ENCODE data around the gene ZNF253. TPM values are rescaled to one million over a fixed set of nuclear protein-coding genes. Genes with fewer than 3 reads are reported as not detected.
"Not testable (repeated sequence)": the region's sequence is repeated elsewhere in the genome, so short reads cannot be mapped to it uniquely, and the experiment has no call there.

ZNF253 gene
- total and polyA plus RNA-seq, 2 of the 13 experiments (the other 11 are each of a cell fraction or from before 2014, with no cell fraction given) = 3.5 to 10.6 TPM

DNA sequence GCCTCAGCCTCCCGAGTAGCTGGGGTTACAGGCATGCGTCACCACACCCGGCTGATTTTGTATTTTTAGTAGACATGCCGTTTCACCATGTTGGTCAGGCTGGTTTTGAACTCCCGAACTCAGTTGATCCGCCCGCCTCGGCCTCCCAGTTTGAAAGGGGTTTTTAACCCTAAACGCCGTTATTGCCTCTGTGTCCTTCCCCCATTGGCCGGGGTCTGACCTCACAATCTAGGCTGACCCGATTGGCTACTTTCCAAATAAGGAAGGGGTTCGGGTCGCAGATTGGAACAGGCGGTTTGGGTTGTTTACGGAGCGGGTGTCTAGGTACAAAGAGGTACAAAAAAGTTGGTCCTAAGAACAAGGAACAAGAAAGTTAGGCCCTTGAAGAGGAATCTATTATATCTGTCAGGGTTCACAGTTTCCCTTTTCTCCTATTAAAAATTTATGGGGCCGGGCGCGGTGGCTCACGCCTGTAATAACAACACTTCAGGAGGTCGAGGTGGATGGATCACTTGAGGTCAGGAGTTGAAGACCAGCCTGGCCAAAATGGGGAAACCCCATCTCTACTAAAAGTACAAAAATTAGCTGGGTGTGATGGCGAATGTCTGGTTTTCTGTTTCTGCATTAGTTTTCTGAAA is 1.0 kb downstream of the ZNF253 start (continued):
- TF ChIP-seq JUNB (CRISPR knock-in tag; IDR thresholded peaks at IDR 0.05; ENCODE audit: borderline replicate concordance) (0 out of 2 replicates have a peak, but pooled peaks have one; percentile 3), FOSL2 (CRISPR knock-in tag; IDR thresholded peaks at IDR 0.05) (0 out of 2 replicates have a peak, but pooled peaks have one; percentile 5), ZNF749 (CRISPR knock-in tag; IDR thresholded peaks at IDR 0.05; ENCODE audit: borderline replicate concordance) (no peak), NFE2L2 (IDR thresholded peaks at IDR 0.05; ENCODE audit: low read length) (no peak), HDAC1 (CRISPR knock-in tag; IDR thresholded peaks at IDR 0.05) (peak; percentile 18), POGZ (CRISPR knock-in tag; IDR thresholded peaks at IDR 0.05) (peak; percentile 75; the same call in 1 of the 2 replicates), POLR2A (IDR thresholded peaks at IDR 0.05; ENCODE audit: insufficient read depth in 1 of 2, low read depth in 2 of 2, low read length in 2 of 2) (0 out of 4 replicates have a peak, but pooled peaks of 1 of the 2 experiments have one; percentile 28), RBFOX2 (IDR thresholded peaks at IDR 0.05; ENCODE audit: low read depth, low read length) (0 out of 2 replicates have a peak, but pooled peaks have one; percentile 6), KDM3A (CRISPR knock-in tag; IDR thresholded peaks at IDR 0.05; ENCODE audit: low read depth) (no peak), ELF1 (CRISPR knock-in tag; IDR thresholded peaks at IDR 0.05) (0 out of 2 replicates have a peak, but pooled peaks have one; percentile 22), ZMYM2 (CRISPR knock-in tag; IDR thresholded peaks at IDR 0.05) (peak; percentile 35; the same call in 1 of the 2 replicates), SRF (IDR thresholded peaks at IDR 0.05; ENCODE audit: low read depth, low read length) (peak; percentile 81; the same call in 1 of the 2 replicates)
- TF ChIP-seq, protein P1, sequence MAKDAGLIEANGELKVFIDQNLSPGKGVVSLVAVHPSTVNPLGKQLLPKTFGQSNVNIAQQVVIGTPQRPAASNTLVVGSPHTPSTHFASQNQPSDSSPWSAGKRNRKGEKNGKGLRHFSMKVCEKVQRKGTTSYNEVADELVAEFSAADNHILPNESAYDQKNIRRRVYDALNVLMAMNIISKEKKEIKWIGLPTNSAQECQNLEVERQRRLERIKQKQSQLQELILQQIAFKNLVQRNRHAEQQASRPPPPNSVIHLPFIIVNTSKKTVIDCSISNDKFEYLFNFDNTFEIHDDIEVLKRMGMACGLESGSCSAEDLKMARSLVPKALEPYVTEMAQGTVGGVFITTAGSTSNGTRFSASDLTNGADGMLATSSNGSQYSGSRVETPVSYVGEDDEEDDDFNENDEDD (CRISPR knock-in tag; IDR thresholded peaks at IDR 0.05; ENCODE audit: borderline replicate concordance) = 0 out of 2 replicates have a peak, but pooled peaks have one; percentile 25
- TF ChIP-seq, protein P2, sequence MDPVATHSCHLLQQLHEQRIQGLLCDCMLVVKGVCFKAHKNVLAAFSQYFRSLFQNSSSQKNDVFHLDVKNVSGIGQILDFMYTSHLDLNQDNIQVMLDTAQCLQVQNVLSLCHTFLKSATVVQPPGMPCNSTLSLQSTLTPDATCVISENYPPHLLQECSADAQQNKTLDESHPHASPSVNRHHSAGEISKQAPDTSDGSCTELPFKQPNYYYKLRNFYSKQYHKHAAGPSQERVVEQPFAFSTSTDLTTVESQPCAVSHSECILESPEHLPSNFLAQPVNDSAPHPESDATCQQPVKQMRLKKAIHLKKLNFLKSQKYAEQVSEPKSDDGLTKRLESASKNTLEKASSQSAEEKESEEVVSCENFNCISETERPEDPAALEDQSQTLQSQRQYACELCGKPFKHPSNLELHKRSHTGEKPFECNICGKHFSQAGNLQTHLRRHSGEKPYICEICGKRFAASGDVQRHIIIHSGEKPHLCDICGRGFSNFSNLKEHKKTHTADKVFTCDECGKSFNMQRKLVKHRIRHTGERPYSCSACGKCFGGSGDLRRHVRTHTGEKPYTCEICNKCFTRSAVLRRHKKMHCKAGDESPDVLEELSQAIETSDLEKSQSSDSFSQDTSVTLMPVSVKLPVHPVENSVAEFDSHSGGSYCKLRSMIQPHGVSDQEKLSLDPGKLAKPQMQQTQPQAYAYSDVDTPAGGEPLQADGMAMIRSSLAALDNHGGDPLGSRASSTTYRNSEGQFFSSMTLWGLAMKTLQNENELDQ (CRISPR knock-in tag; IDR thresholded peaks at IDR 0.05; ENCODE audit: borderline replicate concordance) = no peak
- TF ChIP-seq, protein P3, sequence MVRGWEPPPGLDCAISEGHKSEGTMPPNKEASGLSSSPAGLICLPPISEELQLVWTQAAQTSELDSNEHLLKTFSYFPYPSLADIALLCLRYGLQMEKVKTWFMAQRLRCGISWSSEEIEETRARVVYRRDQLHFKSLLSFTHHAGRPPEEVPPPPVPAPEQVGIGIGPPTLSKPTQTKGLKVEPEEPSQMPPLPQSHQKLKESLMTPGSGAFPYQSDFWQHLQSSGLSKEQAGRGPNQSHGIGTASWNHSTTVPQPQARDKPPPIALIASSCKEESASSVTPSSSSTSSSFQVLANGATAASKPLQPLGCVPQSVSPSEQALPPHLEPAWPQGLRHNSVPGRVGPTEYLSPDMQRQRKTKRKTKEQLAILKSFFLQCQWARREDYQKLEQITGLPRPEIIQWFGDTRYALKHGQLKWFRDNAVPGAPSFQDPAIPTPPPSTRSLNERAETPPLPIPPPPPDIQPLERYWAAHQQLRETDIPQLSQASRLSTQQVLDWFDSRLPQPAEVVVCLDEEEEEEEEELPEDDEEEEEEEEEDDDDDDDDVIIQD (CRISPR knock-in tag; IDR thresholded peaks at IDR 0.05; ENCODE audit: low read depth) = peak; percentile 49; the same call in 1 of the 2 replicates

DNA sequence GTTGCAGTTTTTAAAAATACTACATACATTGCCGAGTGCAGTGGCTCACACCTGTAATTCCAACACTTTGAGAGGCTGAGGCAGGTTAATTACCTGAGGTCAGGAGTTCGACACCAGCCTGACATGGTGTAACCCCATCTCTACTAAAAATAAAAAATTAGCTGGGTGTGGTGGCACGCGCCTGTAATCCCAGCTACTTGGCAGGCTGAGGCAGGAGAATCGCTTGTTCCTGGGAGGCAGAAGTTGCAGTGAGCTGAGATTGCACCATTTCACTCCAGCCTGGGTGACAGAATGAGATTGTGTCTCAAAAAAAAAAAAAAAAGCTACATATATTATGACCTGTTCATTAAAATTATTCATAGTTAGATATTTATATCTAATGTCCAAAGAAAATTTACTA is 4.4 kb downstream of the ZNF253 start:
- 83% methylated on average over 5 of the region's 5 CpGs for WGBS (ENCODE audit: low lambda C conversion rate)
- FAIRE-seq; CTCF ChIA-PET (ENCODE audit: low intra/inter-chr PET ratio, low total read pairs); H3K9me3 ChIP-seq (ENCODE audit: low read length); H3K9ac ChIP-seq (ENCODE audit: insufficient read depth, low read depth, low read length); BruUV-seq (replicated peaks); H3K27ac ChIP-seq (ENCODE audit: extremely low read length, insufficient read depth, low read length); H3K4me3 ChIP-seq (replicated peaks in 1 of 3; ENCODE audit: insufficient read depth in 1 of 3, low read depth in 2 of 3, low read length in 3 of 3); DNase-seq (ENCODE audit: low spot score); in situ Hi-C loops (cut with HindIII; ENCODE audit: extremely low pct_ligation_motif_present, low pct_unique_long_range_greater_than_20kb); intact Hi-C loops (cut with micrococcal nuclease; ENCODE audit: unreplicated experiment); POLR2A ChIA-PET; H3K27me3 ChIP-seq (ENCODE audit: control insufficient read depth in 1 of 2, insufficient read depth in 2 of 2, low read length in 2 of 2); H2AFZ ChIP-seq (ENCODE audit: low read length); H4K20me1 ChIP-seq (ENCODE audit: insufficient read depth, low read length); ATAC-seq; H3K4me2 ChIP-seq (ENCODE audit: low read depth, low read length): not testable (repeated sequence)
- H3K36me3 ChIP-seq (replicated peaks in 1 of 2; ENCODE audit: control insufficient read depth in 1 of 2, insufficient read depth in 2 of 2, low read length in 2 of 2) = peaks cover 1 to 10% of the 10 kb centered on the region in 2 experiments; a peak in 4 of 5 replicates
- H3K4me1 ChIP-seq (ENCODE audit: insufficient read depth, low read length) = peaks cover 23% of the 10 kb centered on the region
- H3K79me2 ChIP-seq (ENCODE audit: insufficient read depth, low read length) = peaks cover 66% of the 10 kb centered on the region

All from HepG2 (cell line).